SK-N-SH (cell line): ENCODE results near the gene AFG3L2. TPM values are rescaled to one million over a fixed set of nuclear protein-coding genes. Genes with fewer than 3 reads are reported as not detected.
A peak's percentile ranks its signal among the peaks of the same experiment; 100 is the strongest.

Experiments used
- CTCF ChIA-PET: fragments of 300-600, 350-600 bp; formaldehyde crosslinking; extraction: SDS; loops from one replicate; lab custom pipeline; 2021; lab: Yijun Ruan, JAX
- POLR2A ChIA-PET: fragments of 350-600 bp; sonication (Branson Sonifier 250); formaldehyde crosslinking; extraction: SDS; loops from one replicate; lab custom pipeline; 2020; ENCODE audit warnings: antibody characterized with exemption, inconsistent platforms; lab: Yijun Ruan, JAX
- DNase-seq: peaks from one replicate; pipeline ENCODE4 v3.0.0; 2012
- H2AFZ ChIP-seq: fragments of 200-600 bp; sonication (generic); 2 replicates; pipeline ENCODE4 v1.8.1; 2016; ENCODE audit warnings: antibody characterized with exemption, mild to moderate bottlenecking, low read depth
- H3F3A ChIP-seq: fragments of 200-600 bp; sonication (generic); replicated peaks from 2 replicates; pipeline ENCODE3; 2016; ENCODE audit warnings: antibody characterized with exemption, mild to moderate bottlenecking; ENCODE audit not compliant: insufficient read depth
- H3K27ac ChIP-seq, 2 experiments: fragments of 200-500 bp in 1 of 2; fragments of 200-600 bp in 1 of 2; sonication (Bioruptor generic) in 1 of 2; sonication (generic), shearing (Covaris generic) in 1 of 2; 2 replicates each; pipeline versions ENCODE4 v1.5.1 to v1.6.1; 2014 to 2016; ENCODE audit warnings: low read depth in 2 of 2, inconsistent platforms in 1 of 2, low read length in 1 of 2, mild to moderate bottlenecking in 1 of 2, mixed read lengths in 1 of 2
- H3K27me3 ChIP-seq: fragments of 200-600 bp; sonication (generic), shearing (Covaris generic); 2 replicates; pipeline ENCODE4 v1.6.1; 2016; ENCODE audit warnings: mixed run types; ENCODE audit not compliant: insufficient read depth
- H3K36me3 ChIP-seq, 2 experiments: fragments of 200-500 bp in 1 of 2; fragments of 200-600 bp in 1 of 2; sonication (Bioruptor generic) in 1 of 2; sonication (generic) in 1 of 2; replicated peaks in 1 of 2; 2 replicates each; pipeline versions ENCODE3 to v1.5.1; 2014 to 2016; ENCODE audit warnings: low read length in 1 of 2, mild to moderate bottlenecking in 1 of 2; ENCODE audit not compliant: insufficient read depth in 2 of 2, control insufficient read depth in 1 of 2
- H3K4me1 ChIP-seq, 2 experiments: fragments of 200-500 bp in 1 of 2; fragments of 200-600 bp in 1 of 2; sonication (Bioruptor generic) in 1 of 2; sonication (generic), shearing (Covaris generic) in 1 of 2; 2 replicates each; pipeline versions ENCODE4 v1.5.1 to v1.6.1; 2014 to 2016; ENCODE audit warnings: low read depth in 1 of 2, low read length in 1 of 2, mixed run types in 1 of 2; ENCODE audit not compliant: insufficient read depth in 2 of 2, control insufficient read depth in 1 of 2
- H3K4me2 ChIP-seq: fragments of 200-600 bp; sonication (generic), shearing (Covaris generic); 2 replicates; pipeline ENCODE4 v1.6.1; 2017; ENCODE audit warnings: mixed run types
- H3K4me3 ChIP-seq, 2 experiments: fragments of 200-500 bp in 1 of 2; fragments of 200-600 bp in 1 of 2; sonication (Bioruptor generic) in 1 of 2; sonication (generic), shearing (Covaris generic) in 1 of 2; 2 replicates each; pipeline versions ENCODE4 v1.5.1 to v1.8.1; 2014 to 2016; ENCODE audit warnings: low read depth in 2 of 2, inconsistent platforms in 1 of 2, low read length in 1 of 2, mild to moderate bottlenecking in 1 of 2, mixed read lengths in 1 of 2, moderate library complexity in 1 of 2
- H3K79me2 ChIP-seq: fragments of 200-600 bp; sonication (generic); 2 replicates; pipeline ENCODE4 v1.8.1; 2017; ENCODE audit warnings: mild to moderate bottlenecking; ENCODE audit not compliant: insufficient read depth
- H3K9ac ChIP-seq: fragments of 200-600 bp; sonication (generic); 2 replicates; pipeline ENCODE4 v1.6.1; 2017; ENCODE audit warnings: mixed run types
- H3K9me2 ChIP-seq: fragments of 200-600 bp; sonication (generic); 2 replicates; pipeline ENCODE4 v1.6.1; 2017; ENCODE audit warnings: mixed run types
- H3K9me3 ChIP-seq: fragments of 200-600 bp; sonication (generic); 2 replicates; pipeline ENCODE4 v1.6.1; 2017; ENCODE audit warnings: mixed run types, mild to moderate bottlenecking, moderate library complexity
- H4K20me1 ChIP-seq: fragments of 200-600 bp; sonication (generic); 2 replicates; pipeline ENCODE4 v1.6.1; 2017; ENCODE audit warnings: mild to moderate bottlenecking, mixed run types; ENCODE audit not compliant: insufficient read depth
- CTCF ChIP-seq: fragments of 200-600 bp; sonication (generic); IDR thresholded peaks from 2 replicates; pipeline ENCODE4 v1.6.1; 2017; ENCODE audit warnings: antibody characterized with exemption, mild to moderate bottlenecking, moderate library complexity
- GABPA ChIP-seq: IDR thresholded peaks from 2 replicates; pipeline ENCODE4 v1.4.0; 2012; ENCODE audit warnings: low read depth, mild to moderate bottlenecking
- NRF1 ChIP-seq: IDR thresholded peaks from 2 replicates; pipeline ENCODE4 v1.6.1; 2012; ENCODE audit warnings: low read depth, mild to moderate bottlenecking, low read length
- WGBS: methylation state at CpG from one replicate; pipeline ENCODE4 v1.1.6; 2017; ENCODE audit warnings: low lambda C conversion rate; 5-methylcytosine and 5-hydroxymethylcytosine counted together
- polyA plus RNA-seq, 3 experiments: library from polyadenylated mRNA; depleted of rRNA; stranded (reverse); fragments of >200 nt; gene quantifications; 2 replicates each; pipeline ENCODE4 v1.2.3, GENCODE V29; 2012
- TF ChIP-seq, protein P1 (sequence below): IDR thresholded peaks from 2 replicates; pipeline ENCODE4 v1.6.1; 2012; ENCODE audit warnings: mild to moderate bottlenecking, low read depth, low read length, moderate library complexity

AFG3L2 gene
- polyA plus RNA-seq, 1 of the 3 experiments (the other 2 are of a cell fraction) = 26.0 TPM

DNA sequence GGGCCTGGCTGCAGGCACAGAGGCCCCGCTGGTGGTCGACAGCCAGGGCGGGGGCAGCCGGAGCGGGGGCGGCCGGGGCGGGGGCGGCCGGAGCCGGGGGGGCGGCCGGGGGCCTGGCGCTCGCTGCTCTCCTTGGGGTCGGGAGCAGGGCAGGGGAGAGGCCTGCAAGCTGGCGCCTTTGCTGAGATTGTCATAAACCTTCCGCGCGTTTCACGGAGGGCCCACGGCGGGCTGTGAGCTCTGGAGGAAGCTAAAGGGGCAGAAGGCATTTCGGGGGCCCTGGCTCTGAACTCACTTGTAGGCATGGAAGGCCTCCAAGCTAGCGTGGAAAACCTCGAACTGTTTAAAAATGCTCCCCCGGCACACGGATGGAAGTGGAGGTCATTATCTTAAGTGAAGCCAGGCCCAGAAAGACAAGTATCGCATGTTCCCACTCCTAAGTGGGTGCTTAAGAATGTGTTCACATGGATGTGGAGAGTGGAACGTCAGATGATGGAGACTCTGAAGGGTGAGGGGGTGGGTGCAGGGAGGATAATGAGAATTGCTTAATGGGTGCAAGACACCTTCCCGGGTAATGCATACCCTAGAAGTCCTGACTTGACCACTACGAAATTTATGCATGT lies 31.3 kb upstream of the AFG3L2 start:
- CTCF ChIA-PET = interaction anchor here (1.0 to 4.0 kb wide), 7 partner anchors 11 to 251 kb away, joined by 3 to 26 read pairs (median 4); partner anchors contain the start of gene SPIRE1
- POLR2A ChIA-PET = interaction anchor here (0.7 to 2.4 kb wide), 7 partner anchors 11 to 475 kb away, joined by 3 to 15 read pairs (median 6); partner anchors contain the start of genes AFG3L2, CEP76 and PSMG2

GRCh38 chr18:12406371-12407111 lies 29.5 kb upstream of the AFG3L2 start:
- peaks cover 11 to 16% of the 10 kb centered on the region in 2 experiments; a peak in 2 of 4 replicates for H3K4me1 ChIP-seq
- H3K4me2 ChIP-seq = no peak overlapping the region
- H3F3A ChIP-seq = peaks cover 15% of the 10 kb centered on the region
- no peak overlapping the region for H3K4me3 ChIP-seq
- no peak for DNase-seq
- peaks cover 0 to 5% of the 10 kb centered on the region in 2 experiments for H3K36me3 ChIP-seq
- no peaks in the 10 kb centered on the region for H3K9me3 ChIP-seq
- H3K27ac ChIP-seq = no peak overlapping the region
- ChIA-PET POLR2A (no interaction called here), CTCF (interaction anchor here (0.8 to 4.0 kb wide), 5 partner anchors 11 to 252 kb away, joined by 3 to 26 read pairs (median 5); partner anchors contain the start of gene SPIRE1)
- no peaks in the 10 kb centered on the region for H3K9me2 ChIP-seq
- 0 out of 2 replicates have a peak, but pooled peaks cover 3% of the 10 kb centered on the region for H4K20me1 ChIP-seq
- TF ChIP-seq, protein P1, sequence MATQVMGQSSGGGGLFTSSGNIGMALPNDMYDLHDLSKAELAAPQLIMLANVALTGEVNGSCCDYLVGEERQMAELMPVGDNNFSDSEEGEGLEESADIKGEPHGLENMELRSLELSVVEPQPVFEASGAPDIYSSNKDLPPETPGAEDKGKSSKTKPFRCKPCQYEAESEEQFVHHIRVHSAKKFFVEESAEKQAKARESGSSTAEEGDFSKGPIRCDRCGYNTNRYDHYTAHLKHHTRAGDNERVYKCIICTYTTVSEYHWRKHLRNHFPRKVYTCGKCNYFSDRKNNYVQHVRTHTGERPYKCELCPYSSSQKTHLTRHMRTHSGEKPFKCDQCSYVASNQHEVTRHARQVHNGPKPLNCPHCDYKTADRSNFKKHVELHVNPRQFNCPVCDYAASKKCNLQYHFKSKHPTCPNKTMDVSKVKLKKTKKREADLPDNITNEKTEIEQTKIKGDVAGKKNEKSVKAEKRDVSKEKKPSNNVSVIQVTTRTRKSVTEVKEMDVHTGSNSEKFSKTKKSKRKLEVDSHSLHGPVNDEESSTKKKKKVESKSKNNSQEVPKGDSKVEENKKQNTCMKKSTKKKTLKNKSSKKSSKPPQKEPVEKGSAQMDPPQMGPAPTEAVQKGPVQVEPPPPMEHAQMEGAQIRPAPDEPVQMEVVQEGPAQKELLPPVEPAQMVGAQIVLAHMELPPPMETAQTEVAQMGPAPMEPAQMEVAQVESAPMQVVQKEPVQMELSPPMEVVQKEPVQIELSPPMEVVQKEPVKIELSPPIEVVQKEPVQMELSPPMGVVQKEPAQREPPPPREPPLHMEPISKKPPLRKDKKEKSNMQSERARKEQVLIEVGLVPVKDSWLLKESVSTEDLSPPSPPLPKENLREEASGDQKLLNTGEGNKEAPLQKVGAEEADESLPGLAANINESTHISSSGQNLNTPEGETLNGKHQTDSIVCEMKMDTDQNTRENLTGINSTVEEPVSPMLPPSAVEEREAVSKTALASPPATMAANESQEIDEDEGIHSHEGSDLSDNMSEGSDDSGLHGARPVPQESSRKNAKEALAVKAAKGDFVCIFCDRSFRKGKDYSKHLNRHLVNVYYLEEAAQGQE = no peak
- 93% methylated on average over 19 of the region's 19 CpGs for WGBS
- H2AFZ ChIP-seq = no peak overlapping the region
- no peaks in the 10 kb centered on the region for H3K27me3 ChIP-seq
- no peak overlapping the region for H3K9ac ChIP-seq
- H3K79me2 ChIP-seq = peaks cover 33% of the 10 kb centered on the region

More for the DNA sequence above, 31.3 kb upstream of the AFG3L2 start:
- 7% methylated on average over 9 of the region's 32 CpGs for WGBS
- TF ChIP-seq NRF1 = no peak
- TF ChIP-seq CTCF = no peak
- TF ChIP-seq GABPA = no peak
- TF ChIP-seq, all 33 proteins: peak for 0
- peaks cover 49% of the 10 kb centered on the region for H3K79me2 ChIP-seq
- DNase-seq = peak; percentile 34
- peak overlapping the region; percentile 56 to 78 for H3K4me3 ChIP-seq
- H3K9me3 ChIP-seq = no peaks in the 10 kb centered on the region
- peaks cover 11 to 15% of the 10 kb centered on the region in 2 experiments; a peak in 2 of 4 replicates for H3K4me1 ChIP-seq
- 0 out of 2 replicates have a peak, but pooled peaks cover 3% of the 10 kb centered on the region for H4K20me1 ChIP-seq
- H3K4me2 ChIP-seq = peak overlapping the region; percentile 83
- H3K9me2 ChIP-seq = no peaks in the 10 kb centered on the region
- peak overlapping the region; percentile 73 for H3K9ac ChIP-seq
- no peaks in the 10 kb centered on the region for H3K27me3 ChIP-seq
- peaks cover 0 to 5% of the 10 kb centered on the region in 2 experiments for H3K36me3 ChIP-seq
- H3K27ac ChIP-seq = peak overlapping the region; percentile 73 to 76
- H2AFZ ChIP-seq = peak overlapping the region; percentile 63
- H3F3A ChIP-seq = peaks cover 11% of the 10 kb centered on the region
